Measurements from ENCODE around the gene UNC5A. TPM values are rescaled to one million over a fixed set of nuclear protein-coding genes. Genes with fewer than 3 reads are reported as not detected.

The UNC5A gene
- total RNA-seq, 2 donors from 2014 or later = not detected

GRCh38 chr5:176855598-176855997 is 45.2 kb downstream of the UNC5A start:
- Mint-ChIP-seq H3K27me3 (peaks cover 21 to 26% of the 10 kb centered on the region in 2 donors), H3K4me3 (no peak overlapping the region)
- DNase-seq (ENCODE audit: low spot score) = no peak

GRCh38 chr5:176856746-176857145 is 46.4 kb downstream of the UNC5A start:
- Mint-ChIP-seq H3K9me3 (no peaks in the 10 kb centered on the region), H3K4me3 (no peak overlapping the region), H3K36me3 (no peaks in the 10 kb centered on the region), H3K27me3 (peaks cover 21 to 26% of the 10 kb centered on the region in 2 donors), H3K27ac (no peak overlapping the region), H3K4me1 (ENCODE audit: low read depth in 2 of 2) (no peaks in the 10 kb centered on the region)
- ATAC-seq (no peak), DNase-seq (ENCODE audit: low spot score) (no peak)

More at GRCh38 chr5:176855598-176855997, 45.2 kb downstream of the UNC5A start:
- Mint-ChIP-seq H3K4me1 (ENCODE audit: low read depth in 2 of 2) (no peaks in the 10 kb centered on the region), H3K36me3 (no peaks in the 10 kb centered on the region), H3K9me3 (no peaks in the 10 kb centered on the region), H3K27ac (no peak overlapping the region)
- ATAC-seq = no peak

GRCh38 chr5:176857216-176857893 is 47.0 kb downstream of the UNC5A start:
- Mint-ChIP-seq H3K27ac (no peak overlapping the region), H3K9me3 (no peaks in the 10 kb centered on the region), H3K27me3 (peaks cover 20 to 22% of the 10 kb centered on the region in 2 donors), H3K36me3 (no peaks in the 10 kb centered on the region), H3K4me3 (no peak overlapping the region), H3K4me1 (ENCODE audit: low read depth in 2 of 2) (no peaks in the 10 kb centered on the region)
- DNase-seq (ENCODE audit: low spot score) (no peak), ATAC-seq (no peak)

- no peaks in the 10 kb centered on the region for H3K9me3 Mint-ChIP-seq
- DNase-seq (ENCODE audit: low spot score) (no peak), ATAC-seq (no peak)
- H3K4me1 Mint-ChIP-seq (ENCODE audit: low read depth in 2 of 2) = no peaks in the 10 kb centered on the region
- H3K4me3 Mint-ChIP-seq = no peak overlapping the region
- peaks cover 18 to 22% of the 10 kb centered on the region in 2 donors for H3K27me3 Mint-ChIP-seq
- no peak overlapping the region for H3K27ac Mint-ChIP-seq
- H3K36me3 Mint-ChIP-seq = no peaks in the 10 kb centered on the region
Measured at GRCh38 chr5:176857894-176858273, 47.5 kb downstream of the UNC5A start.

- no peak overlapping the region for H3K27ac Mint-ChIP-seq
- no peak overlapping the region for H3K4me3 Mint-ChIP-seq
- H3K36me3 Mint-ChIP-seq = no peaks in the 10 kb centered on the region
- peaks cover 18 to 31% of the 10 kb centered on the region in 2 donors for H3K27me3 Mint-ChIP-seq
- H3K9me3 Mint-ChIP-seq = no peaks in the 10 kb centered on the region
- no peak for DNase-seq (ENCODE audit: low spot score)
- no peak for ATAC-seq
- H3K4me1 Mint-ChIP-seq (ENCODE audit: low read depth in 2 of 2) = no peaks in the 10 kb centered on the region
Measured at GRCh38 chr5:176859916-176860315, 49.6 kb downstream of the UNC5A start.

- H3K27me3 Mint-ChIP-seq = peaks cover 18 to 31% of the 10 kb centered on the region in 2 donors
- no peak for DNase-seq (ENCODE audit: low spot score)
- H3K27ac Mint-ChIP-seq = no peak overlapping the region
- H3K4me3 Mint-ChIP-seq = no peak overlapping the region
- H3K9me3 Mint-ChIP-seq = no peaks in the 10 kb centered on the region
- no peak for ATAC-seq
- H3K4me1 Mint-ChIP-seq (ENCODE audit: low read depth in 2 of 2) = no peaks in the 10 kb centered on the region
- H3K36me3 Mint-ChIP-seq = no peaks in the 10 kb centered on the region
Measured at GRCh38 chr5:176860381-176860780, 50.0 kb downstream of the UNC5A start.

- Mint-ChIP-seq H3K9me3 (no peaks in the 10 kb centered on the region), H3K36me3 (no peaks in the 10 kb centered on the region), H3K27me3 (peaks cover 18 to 33% of the 10 kb centered on the region in 2 donors), H3K4me3 (no peak overlapping the region), H3K4me1 (ENCODE audit: low read depth in 2 of 2) (no peaks in the 10 kb centered on the region), H3K27ac (no peak overlapping the region)
- DNase-seq (ENCODE audit: low spot score) = no peak
- peak in 1 of 2 donors; percentile 5 for ATAC-seq
Measured at GRCh38 chr5:176861276-176861675, 50.9 kb downstream of the UNC5A start.

GRCh38 chr5:176862330-176862995 is 52.1 kb downstream of the UNC5A start:
- DNase-seq (ENCODE audit: low spot score) (no peak), ATAC-seq (no peak)
- no peak overlapping the region for H3K27ac Mint-ChIP-seq
- no peaks in the 10 kb centered on the region for H3K9me3 Mint-ChIP-seq
- no peak overlapping the region for H3K4me3 Mint-ChIP-seq
- H3K4me1 Mint-ChIP-seq (ENCODE audit: low read depth in 2 of 2) = no peaks in the 10 kb centered on the region
- peaks cover 10 to 33% of the 10 kb centered on the region in 2 donors for H3K27me3 Mint-ChIP-seq
- no peaks in the 10 kb centered on the region for H3K36me3 Mint-ChIP-seq

- no peak overlapping the region for H3K4me3 Mint-ChIP-seq
- H3K4me1 Mint-ChIP-seq (ENCODE audit: low read depth in 2 of 2) = no peaks in the 10 kb centered on the region
- no peaks in the 10 kb centered on the region for H3K9me3 Mint-ChIP-seq
- no peak for DNase-seq (ENCODE audit: low spot score)
- no peaks in the 10 kb centered on the region for H3K36me3 Mint-ChIP-seq
- peaks cover 4 to 28% of the 10 kb centered on the region in 2 donors for H3K27me3 Mint-ChIP-seq
- no peak overlapping the region for H3K27ac Mint-ChIP-seq
- ATAC-seq = no peak
Measured at GRCh38 chr5:176863041-176863764, 52.8 kb downstream of the UNC5A start.

- Mint-ChIP-seq H3K4me1 (ENCODE audit: low read depth in 2 of 2) (no peaks in the 10 kb centered on the region), H3K36me3 (no peaks in the 10 kb centered on the region), H3K9me3 (no peaks in the 10 kb centered on the region), H3K27me3 (peaks cover 0 to 25% of the 10 kb centered on the region in 2 donors), H3K4me3 (no peak overlapping the region), H3K27ac (no peak overlapping the region)
- DNase-seq (ENCODE audit: low spot score) (no peak), ATAC-seq (no peak)
Measured at GRCh38 chr5:176863765-176864098, 53.4 kb downstream of the UNC5A start.

- no peak for DNase-seq (ENCODE audit: low spot score)
Measured at GRCh38 chr5:176864755-176865154, 54.4 kb downstream of the UNC5A start.

GRCh38 chr5:176865964-176866363 is 55.6 kb downstream of the UNC5A start:
- Mint-ChIP-seq H3K36me3 (no peaks in the 10 kb centered on the region), H3K4me3 (no peak overlapping the region), H3K27ac (no peak overlapping the region), H3K27me3 (peaks cover 0 to 22% of the 10 kb centered on the region in 2 donors), H3K9me3 (no peaks in the 10 kb centered on the region), H3K4me1 (ENCODE audit: low read depth in 2 of 2) (peaks cover 5 to 6% of the 10 kb centered on the region in 2 donors)
- no peak for ATAC-seq
- DNase-seq (ENCODE audit: low spot score) = no peak

More at GRCh38 chr5:176864755-176865154, 54.4 kb downstream of the UNC5A start:
- Mint-ChIP-seq H3K36me3 (no peaks in the 10 kb centered on the region), H3K4me3 (no peak overlapping the region), H3K9me3 (no peaks in the 10 kb centered on the region), H3K27me3 (peaks cover 0 to 25% of the 10 kb centered on the region in 2 donors), H3K4me1 (ENCODE audit: low read depth in 2 of 2) (no peaks in the 10 kb centered on the region), H3K27ac (no peak overlapping the region)
- no peak for ATAC-seq

- Mint-ChIP-seq H3K4me3 (no peak overlapping the region), H3K27me3 (peaks cover 0 to 22% of the 10 kb centered on the region in 2 donors), H3K4me1 (ENCODE audit: low read depth in 2 of 2) (peaks cover 5 to 6% of the 10 kb centered on the region in 2 donors), H3K27ac (no peak overlapping the region), H3K9me3 (no peaks in the 10 kb centered on the region), H3K36me3 (no peaks in the 10 kb centered on the region)
- ATAC-seq (no peak), DNase-seq (ENCODE audit: low spot score) (no peak)
Measured at GRCh38 chr5:176866707-176867310, 56.5 kb downstream of the UNC5A start.

- H3K9me3 Mint-ChIP-seq = no peaks in the 10 kb centered on the region
- no peak for DNase-seq (ENCODE audit: low spot score)
- no peak overlapping the region for H3K27ac Mint-ChIP-seq
- peak in 1 of 2 donors; percentile 7 for ATAC-seq
- H3K4me3 Mint-ChIP-seq = no peak overlapping the region
- peaks cover 5 to 7% of the 10 kb centered on the region in 2 donors for H3K4me1 Mint-ChIP-seq (ENCODE audit: low read depth in 2 of 2)
- H3K27me3 Mint-ChIP-seq = peaks cover 0 to 16% of the 10 kb centered on the region in 2 donors
- H3K36me3 Mint-ChIP-seq = no peaks in the 10 kb centered on the region
Measured at GRCh38 chr5:176868126-176868525, 57.8 kb downstream of the UNC5A start.

Data from natural killer cell treated with Interleukin-12 subunit alpha and Interleukin-12 subunit beta and Interleukin-15 and Interleukin-18, amount 100 ng/mL, for 72 hours (primary cell).